ENCODE measurements around the gene SPRED1. TPM values are rescaled to one million over a fixed set of nuclear protein-coding genes. Genes with fewer than 3 reads are reported as not detected.

The SPRED1 gene
- total and polyA plus RNA-seq, 2 of the 13 experiments (the other 11 are each of a cell fraction or from before 2014, with no cell fraction given): 3.8 to 9.6 TPM

DNA sequence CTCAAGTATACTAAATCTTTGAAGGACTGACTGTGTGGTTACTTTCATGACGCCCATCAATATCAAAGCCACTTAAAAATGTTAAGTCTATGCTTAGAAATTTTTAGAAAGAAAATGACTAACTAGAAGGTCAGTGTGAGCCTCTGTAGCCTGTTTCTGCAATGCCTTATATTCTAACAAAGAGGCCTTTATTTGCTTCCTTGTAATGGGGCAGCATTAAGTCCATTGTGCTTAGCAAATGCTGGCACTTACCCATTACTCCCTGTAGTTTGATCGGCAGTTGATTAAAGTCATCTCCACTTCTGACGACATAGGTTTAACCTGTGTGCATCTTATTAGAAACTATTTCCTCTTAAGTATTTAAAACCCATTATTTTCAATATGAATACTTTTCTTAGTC lies 109.7 kb downstream of the SPRED1 start:
- TF ChIP-seq THAP9 (CRISPR knock-in tag; IDR thresholded peaks at IDR 0.05; ENCODE audit: borderline replicate concordance): no peak
- TF ChIP-seq BRD4 (CRISPR knock-in tag; IDR thresholded peaks at IDR 0.05): no peak
- no peak for TF ChIP-seq MIXL1 (CRISPR knock-in tag; IDR thresholded peaks at IDR 0.05)
- TF ChIP-seq YEATS4 (CRISPR knock-in tag; IDR thresholded peaks at IDR 0.05; ENCODE audit: borderline replicate concordance): no peak
- TF ChIP-seq ZFP62 (CRISPR knock-in tag; IDR thresholded peaks at IDR 0.05): no peak
- TF ChIP-seq ZNF296 (CRISPR knock-in tag; conservative IDR thresholded peaks at IDR 0.05): no peak
- no peak for TF ChIP-seq CBX1 (IDR thresholded peaks at IDR 0.05; ENCODE audit: low read depth)
- TF ChIP-seq LCORL (IDR thresholded peaks at IDR 0.05): no peak
- no peak for TF ChIP-seq LCORL (CRISPR knock-in tag; IDR thresholded peaks at IDR 0.05)
- no peak for TF ChIP-seq ZKSCAN8 (CRISPR knock-in tag; IDR thresholded peaks at IDR 0.05; ENCODE audit: borderline replicate concordance)
- TF ChIP-seq ZNF552 (CRISPR knock-in tag; IDR thresholded peaks at IDR 0.05; ENCODE audit: borderline replicate concordance): no peak
- TF ChIP-seq FOXP1 (IDR thresholded peaks at IDR 0.05): no peak
- TF ChIP-seq FOXP1 (CRISPR knock-in tag; IDR thresholded peaks at IDR 0.05): no peak
- no peak for TF ChIP-seq NR2C2 (CRISPR knock-in tag; IDR thresholded peaks at IDR 0.05; ENCODE audit: borderline replicate concordance)
- no peak for TF ChIP-seq ATF5 (CRISPR knock-in tag; IDR thresholded peaks at IDR 0.05; ENCODE audit: low read depth)
- no peak for TF ChIP-seq NRL (CRISPR knock-in tag; IDR thresholded peaks at IDR 0.05; ENCODE audit: borderline replicate concordance)
- TF ChIP-seq, protein P1, sequence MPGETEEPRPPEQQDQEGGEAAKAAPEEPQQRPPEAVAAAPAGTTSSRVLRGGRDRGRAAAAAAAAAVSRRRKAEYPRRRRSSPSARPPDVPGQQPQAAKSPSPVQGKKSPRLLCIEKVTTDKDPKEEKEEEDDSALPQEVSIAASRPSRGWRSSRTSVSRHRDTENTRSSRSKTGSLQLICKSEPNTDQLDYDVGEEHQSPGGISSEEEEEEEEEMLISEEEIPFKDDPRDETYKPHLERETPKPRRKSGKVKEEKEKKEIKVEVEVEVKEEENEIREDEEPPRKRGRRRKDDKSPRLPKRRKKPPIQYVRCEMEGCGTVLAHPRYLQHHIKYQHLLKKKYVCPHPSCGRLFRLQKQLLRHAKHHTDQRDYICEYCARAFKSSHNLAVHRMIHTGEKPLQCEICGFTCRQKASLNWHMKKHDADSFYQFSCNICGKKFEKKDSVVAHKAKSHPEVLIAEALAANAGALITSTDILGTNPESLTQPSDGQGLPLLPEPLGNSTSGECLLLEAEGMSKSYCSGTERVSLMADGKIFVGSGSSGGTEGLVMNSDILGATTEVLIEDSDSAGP (CRISPR knock-in tag; IDR thresholded peaks at IDR 0.05; ENCODE audit: borderline replicate concordance): no peak
- in situ Hi-C loops (cut with HindIII; ENCODE audit: extremely low pct_ligation_motif_present, low pct_unique_long_range_greater_than_20kb) (no loop called here), intact Hi-C loops (cut with micrococcal nuclease; ENCODE audit: unreplicated experiment) (no loop called here)
- no peak overlapping the region for H3K27ac ChIP-seq (ENCODE audit: extremely low read length, insufficient read depth, low read length)
- CTCF ChIA-PET (ENCODE audit: low intra/inter-chr PET ratio, low total read pairs): no interaction called here
- H2AFZ ChIP-seq (ENCODE audit: low read length): no peak overlapping the region
- no peak overlapping the region for H3K4me3 ChIP-seq (replicated peaks in 1 of 3; ENCODE audit: insufficient read depth in 1 of 3, low read depth in 2 of 3, low read length in 3 of 3)
- DNase-seq (ENCODE audit: low spot score) (no peak), ATAC-seq (no peak), FAIRE-seq (no peak)
- H3K79me2 ChIP-seq (ENCODE audit: insufficient read depth, low read length): no peaks in the 10 kb centered on the region
- no peaks in the 10 kb centered on the region for H3K36me3 ChIP-seq (replicated peaks in 1 of 2; ENCODE audit: control insufficient read depth in 1 of 2, insufficient read depth in 2 of 2, low read length in 2 of 2)
- H3K4me1 ChIP-seq (ENCODE audit: insufficient read depth, low read length): no peaks in the 10 kb centered on the region
- H3K9ac ChIP-seq (ENCODE audit: insufficient read depth, low read depth, low read length): no peak overlapping the region
- no peaks in the 10 kb centered on the region; a peak in 2 of 5 replicates for H3K27me3 ChIP-seq (ENCODE audit: control insufficient read depth in 1 of 2, insufficient read depth in 2 of 2, low read length in 2 of 2)
- POLR2A ChIA-PET: no interaction called here
- H4K20me1 ChIP-seq (ENCODE audit: insufficient read depth, low read length): no peaks in the 10 kb centered on the region
- BruUV-seq (replicated peaks): no TSS peak
- no peak overlapping the region for H3K4me2 ChIP-seq (ENCODE audit: low read depth, low read length)
- H3K9me3 ChIP-seq (ENCODE audit: low read length): no peaks in the 10 kb centered on the region
- 62% methylated on average over 3 of the region's 3 CpGs for WGBS (ENCODE audit: low lambda C conversion rate)

Data from HepG2 (cell line).